HCT116 (cell line): ENCODE data around the gene PRSS16. TPM values are rescaled to one million over a fixed set of nuclear protein-coding genes. Genes with fewer than 3 reads are reported as not detected.
A peak's percentile ranks its signal among the peaks of the same experiment; 100 is the strongest.

Source experiments
- ATAC-seq: fragments of 200-7000 bp; cut with Tn5 transposase; 2 replicates; pipeline ENCODE4 v1.9.1; 2020; ENCODE audit warnings: mild to moderate bottlenecking, moderate library complexity
- BruUV-seq: library from RNA; stranded (reverse); fragments of 400-500 nt; replicated peaks from 2 replicates; lab custom pipeline; 2021; lab: Mats Ljungman, UMichigan
- CTCF ChIA-PET: fragments of 300-600 bp; sonication (Branson Sonifier 250); formaldehyde crosslinking; loops from one replicate; lab custom pipeline; 2021; ENCODE audit warnings: antibody characterized with exemption; lab: Charles Lee
- POLR2A ChIA-PET: fragments of 300-600, 350-600 bp; sonication (Branson Sonifier 250); formaldehyde crosslinking; loops from one replicate; lab custom pipeline; 2021; ENCODE audit warnings: antibody characterized with exemption; lab: Charles Lee
- RAD21 ChIA-PET, 2 experiments: fragments of 300-600 bp; sonication (Branson Sonifier 250); formaldehyde crosslinking; loops; one replicate each; lab custom pipeline; 2023; ENCODE audit warnings: low total read pairs in 2 of 2; ENCODE audit not compliant: uncharacterized antibody in 2 of 2, unreplicated experiment in 2 of 2, low non-redundant PET in 1 of 2; lab: Charles Lee
- DNase-seq: peaks from one replicate; pipeline ENCODE4 v3.0.0-alpha.2; 2010; ENCODE audit warnings: low read depth, low spot score
- H2AFZ ChIP-seq: fragments of 200-600 bp; shearing (Covaris generic), sonication (generic); 2 replicates; pipeline ENCODE4 v1.6.1; 2017; ENCODE audit warnings: low read depth, mixed run types, mixed read lengths, antibody characterized with exemption, low read length; ENCODE audit not compliant: poor library complexity, severe bottlenecking
- H3K27ac ChIP-seq: 2 replicates; pipeline ENCODE4 v1.5.1; 2012; ENCODE audit warnings: low read depth, low read length
- H3K27me3 ChIP-seq: fragments of 200-600 bp; sonication (generic); 2 replicates; pipeline ENCODE4 v1.6.1; 2016; ENCODE audit warnings: mixed run types, low read length, mixed read lengths; ENCODE audit not compliant: insufficient read depth
- H3K36me3 ChIP-seq, 2 experiments: fragments of 200-500 bp in 1 of 2; fragments of 200-600 bp in 1 of 2; sonication (Bioruptor generic) in 1 of 2; sonication (generic) in 1 of 2; 2 replicates each; pipeline versions ENCODE4 v1.5.1 to v1.6.1; 2014 to 2016; ENCODE audit warnings: low read length in 2 of 2, inconsistent platforms in 1 of 2, mixed read lengths in 1 of 2, mixed run types in 1 of 2; ENCODE audit not compliant: insufficient read depth in 2 of 2, control insufficient read depth in 1 of 2
- H3K4me1 ChIP-seq, 2 experiments: fragments of 200-600 bp in 1 of 2; sonication (generic) in 1 of 2; 2 replicates each; pipeline versions ENCODE4 v1.5.1 to v1.6.1; 2012 to 2017; ENCODE audit warnings: low read length in 2 of 2, inconsistent platforms in 1 of 2, mild to moderate bottlenecking in 1 of 2, mixed read lengths in 1 of 2, mixed run types in 1 of 2, moderate library complexity in 1 of 2; ENCODE audit not compliant: insufficient read depth in 2 of 2, control insufficient read depth in 1 of 2
- H3K4me2 ChIP-seq: fragments of 200-600 bp; sonication (generic); 2 replicates; pipeline ENCODE4 v1.6.1; 2017; ENCODE audit warnings: mixed run types, low read length, mixed read lengths
- H3K4me3 ChIP-seq, 2 experiments: fragments of 200-600 bp in 1 of 2; sonication (generic) in 1 of 2; replicated peaks in 1 of 2; 2 replicates each; pipeline ENCODE4 v1.5.1; 2011 to 2016; ENCODE audit warnings: low read length in 2 of 2, control low read depth in 1 of 2, low read depth in 1 of 2, mild to moderate bottlenecking in 1 of 2, mixed read lengths in 1 of 2, mixed run types in 1 of 2
- H3K79me2 ChIP-seq: fragments of 200-600 bp; sonication (generic); 2 replicates; pipeline ENCODE4 v1.6.1; 2017; ENCODE audit warnings: mild to moderate bottlenecking, mixed run types, low read length, moderate library complexity, mixed read lengths; ENCODE audit not compliant: insufficient read depth
- H3K9ac ChIP-seq: fragments of 200-600 bp; sonication (generic); 2 replicates; pipeline ENCODE4 v1.6.1; 2016; ENCODE audit warnings: low read length, mixed read lengths
- H3K9me2 ChIP-seq: fragments of 200-600 bp; sonication (generic), shearing (Covaris generic); 2 replicates; pipeline ENCODE4 v1.6.1; 2017; ENCODE audit warnings: mixed run types, mild to moderate bottlenecking, moderate library complexity; ENCODE audit not compliant: insufficient read depth
- H3K9me3 ChIP-seq, 2 experiments: fragments of 200-500 bp in 1 of 2; fragments of 200-600 bp in 1 of 2; sonication (Bioruptor generic) in 1 of 2; sonication (generic) in 1 of 2; 2 replicates each; pipeline ENCODE4 v1.6.1; 2014 to 2017; ENCODE audit warnings: low read length in 2 of 2, mixed read lengths in 2 of 2, inconsistent platforms in 1 of 2, low read depth in 1 of 2, mild to moderate bottlenecking in 1 of 2, mixed run types in 1 of 2, moderate library complexity in 1 of 2; ENCODE audit not compliant: control insufficient read depth in 1 of 2, insufficient read depth in 1 of 2
- H4K20me1 ChIP-seq: fragments of 200-600 bp; sonication (generic), shearing (Covaris generic); 2 replicates; pipeline ENCODE4 v1.6.1; 2017; ENCODE audit warnings: mixed run types, mild to moderate bottlenecking, moderate library complexity; ENCODE audit not compliant: insufficient read depth
- ATF3 ChIP-seq: IDR thresholded peaks from 2 replicates; pipeline ENCODE4 v1.6.1; 2012
- RAD21 ChIP-seq: IDR thresholded peaks from 2 replicates; pipeline ENCODE4 v1.6.1; 2012; ENCODE audit warnings: low read depth, mild to moderate bottlenecking
- intact Hi-C: fragments of 100-400 bp; cut with micrococcal nuclease; formaldehyde crosslinking; loops from 2 replicates; pipeline ENCODE4 v1.10.0; 2022
- total RNA-seq: library from RNA; stranded (reverse); gene quantifications from one replicate; pipeline ENCODE4 v1.2.1, GENCODE V29; 2021; ENCODE audit not compliant: unreplicated experiment

Gene PRSS16
- total RNA-seq, 1 experiment from 2014 or later, result 14.5 TPM

GRCh38 chr6:27303613-27304272, 56.2 kb downstream of the PRSS16 start:
- Histone ChIP-seq H2AFZ (no peak overlapping the region), H3K9me3 (no peaks in the 10 kb centered on the region), H3K79me2 (no peaks in the 10 kb centered on the region), H3K36me3 (no peaks in the 10 kb centered on the region), H3K27me3 (no peaks in the 10 kb centered on the region), H3K4me1 (no peaks in the 10 kb centered on the region), H4K20me1 (no peaks in the 10 kb centered on the region), H3K9ac (no peak overlapping the region), H3K9me2 (no peaks in the 10 kb centered on the region), H3K4me2 (no peak overlapping the region), H3K27ac (no peak overlapping the region), H3K4me3 (no peak overlapping the region)
- intact Hi-C loops, result no loop called here
- TF ChIP-seq ATF3 (peak; percentile 70; the same call in 1 of the 2 replicates), RAD21 (no peak)
- ChIA-PET CTCF (no interaction called here), RAD21 (no interaction called here), POLR2A (interaction anchor here (0.8 kb wide), 1 partner anchor 52 kb away, joined by 4 read pairs; no protein-coding TSS in a partner anchor)
- peak; percentile 57; the same call in 1 of the 2 replicates for ATAC-seq
- no TSS peak for BruUV-seq
- no peak for DNase-seq

Other genes starting within 250 kb of the PRSS16 start
- gene POM121L2, start 64.6 kb downstream of the PRSS16 start, total RNA-seq, result not detected
- gene ZNF391, start 141.1 kb downstream of the PRSS16 start, total RNA-seq, result 1.1 TPM
- gene ZNF184, start 225.4 kb downstream of the PRSS16 start, total RNA-seq, result 9.4 TPM